ENCODE results near the gene POLR2J. TPM values are rescaled to one million over a fixed set of nuclear protein-coding genes. Genes with fewer than 3 reads are reported as not detected.
"Not testable (repeated sequence)": the region's sequence is repeated elsewhere in the genome, so short reads cannot be mapped to it uniquely, and the experiment has no call there.

Gene POLR2J
- total RNA-seq, 1 donor from 2014 or later = 49.5 TPM

DNA sequence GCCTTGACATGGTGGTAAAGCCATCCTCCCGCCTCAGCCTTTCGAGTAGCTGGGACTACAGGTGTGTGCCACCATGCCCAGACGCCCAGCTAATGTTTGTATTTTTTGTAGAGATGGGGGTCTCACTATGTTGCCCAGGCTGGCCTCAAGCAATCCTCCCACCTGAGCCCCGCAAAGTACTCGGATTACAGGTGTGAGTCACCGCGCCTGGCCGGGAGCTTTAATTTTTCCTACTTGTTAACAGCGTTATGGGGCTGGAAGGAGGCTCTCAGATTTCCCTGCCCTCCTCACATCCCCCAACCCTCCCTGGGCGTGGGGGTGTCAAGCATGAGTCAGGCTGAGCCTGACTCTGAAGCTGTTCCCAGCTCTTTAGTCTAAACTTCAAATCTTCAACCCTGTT lies 22.4 kb downstream of the POLR2J start:
- no peak for ATAC-seq (ENCODE audit: low read depth)
- H3K27ac Mint-ChIP-seq = no peak overlapping the region
- no peak for DNase-seq
- H3K9me3 Mint-ChIP-seq = no peaks in the 10 kb centered on the region
- peaks cover 3% of the 10 kb centered on the region for H3K4me1 Mint-ChIP-seq
- ChIA-PET CTCF (no interaction called here), POLR2A (interaction anchor here (0.9 to 1.4 kb wide), 4 partner anchors 11 to 93 kb away, joined by 3 to 8 read pairs (median 4); no protein-coding TSS in a partner anchor)
- peaks cover 27% of the 10 kb centered on the region for H3K36me3 Mint-ChIP-seq (ENCODE audit: low read depth)
- intact Hi-C loops (cut with micrococcal nuclease) = no loop called here
- no peak overlapping the region for H3K4me3 Mint-ChIP-seq
- TF ChIP-seq, protein P1, sequence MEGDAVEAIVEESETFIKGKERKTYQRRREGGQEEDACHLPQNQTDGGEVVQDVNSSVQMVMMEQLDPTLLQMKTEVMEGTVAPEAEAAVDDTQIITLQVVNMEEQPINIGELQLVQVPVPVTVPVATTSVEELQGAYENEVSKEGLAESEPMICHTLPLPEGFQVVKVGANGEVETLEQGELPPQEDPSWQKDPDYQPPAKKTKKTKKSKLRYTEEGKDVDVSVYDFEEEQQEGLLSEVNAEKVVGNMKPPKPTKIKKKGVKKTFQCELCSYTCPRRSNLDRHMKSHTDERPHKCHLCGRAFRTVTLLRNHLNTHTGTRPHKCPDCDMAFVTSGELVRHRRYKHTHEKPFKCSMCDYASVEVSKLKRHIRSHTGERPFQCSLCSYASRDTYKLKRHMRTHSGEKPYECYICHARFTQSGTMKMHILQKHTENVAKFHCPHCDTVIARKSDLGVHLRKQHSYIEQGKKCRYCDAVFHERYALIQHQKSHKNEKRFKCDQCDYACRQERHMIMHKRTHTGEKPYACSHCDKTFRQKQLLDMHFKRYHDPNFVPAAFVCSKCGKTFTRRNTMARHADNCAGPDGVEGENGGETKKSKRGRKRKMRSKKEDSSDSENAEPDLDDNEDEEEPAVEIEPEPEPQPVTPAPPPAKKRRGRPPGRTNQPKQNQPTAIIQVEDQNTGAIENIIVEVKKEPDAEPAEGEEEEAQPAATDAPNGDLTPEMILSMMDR (IDR thresholded peaks at IDR 0.05) = no peak
- no peaks in the 10 kb centered on the region for H3K27me3 Mint-ChIP-seq

DNA sequence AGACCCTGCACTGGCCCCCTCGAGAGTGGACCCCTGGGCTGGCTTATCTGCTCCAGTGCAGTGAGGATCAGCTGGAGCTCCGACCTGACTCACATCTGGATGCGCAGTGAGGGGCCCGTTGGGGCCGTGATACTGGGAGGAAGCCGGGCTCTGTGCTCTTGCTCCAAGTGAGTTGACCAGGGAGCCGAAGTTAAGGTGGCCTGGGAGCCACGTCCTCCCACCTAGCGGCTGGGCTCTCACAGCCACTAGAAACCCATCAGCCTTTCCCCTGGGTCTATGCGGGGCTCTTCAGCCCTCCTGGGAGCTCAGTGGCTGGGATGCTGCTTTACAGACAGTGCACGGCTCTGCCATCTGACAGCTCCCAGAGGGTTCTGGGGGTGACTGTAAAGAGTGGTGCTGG lies 23.1 kb downstream of the POLR2J start:
- no peak for ATAC-seq (ENCODE audit: low read depth)
- H3K4me3 Mint-ChIP-seq = no peak overlapping the region
- intact Hi-C loops (cut with micrococcal nuclease) = no loop called here
- DNase-seq = no peak
- TF ChIP-seq, protein P1 (IDR thresholded peaks at IDR 0.05) = no peak
- ChIA-PET CTCF (no interaction called here), POLR2A (interaction anchor here (1.1 kb wide), 1 partner anchor 51 kb away, joined by 4 read pairs; no protein-coding TSS in a partner anchor)
- H3K27ac Mint-ChIP-seq = no peak overlapping the region
- peaks cover under 1% of the 10 kb centered on the region for H3K4me1 Mint-ChIP-seq
- H3K36me3 Mint-ChIP-seq (ENCODE audit: low read depth) = peaks cover 24% of the 10 kb centered on the region
- H3K9me3 Mint-ChIP-seq = no peaks in the 10 kb centered on the region
- no peaks in the 10 kb centered on the region for H3K27me3 Mint-ChIP-seq

DNA sequence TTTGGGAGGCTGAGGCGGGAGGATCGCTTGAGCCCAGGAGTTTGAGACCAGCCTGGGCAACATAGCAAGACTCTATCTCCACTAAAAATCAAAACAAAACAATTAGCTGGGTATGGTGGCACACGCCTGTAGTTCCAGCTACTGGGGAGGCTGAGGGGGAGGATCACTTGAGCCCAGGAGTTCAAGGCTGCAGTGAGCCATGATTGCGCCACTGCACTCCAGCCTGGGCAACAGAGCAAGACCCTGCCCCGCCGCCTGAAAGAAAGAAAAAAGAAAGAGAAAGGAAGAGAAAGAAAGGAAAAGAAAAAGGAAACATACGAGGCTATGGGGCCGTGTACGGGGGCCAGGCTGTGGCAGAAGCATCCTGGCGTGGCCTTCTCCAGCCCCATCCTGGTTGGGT lies 23.8 kb downstream of the POLR2J start:
- H3K9me3 Mint-ChIP-seq; H3K27me3 Mint-ChIP-seq; intact Hi-C loops (cut with micrococcal nuclease); CTCF ChIA-PET; ATAC-seq (ENCODE audit: low read depth); H3K27ac Mint-ChIP-seq; H3K4me1 Mint-ChIP-seq; H3K4me3 Mint-ChIP-seq; DNase-seq: not testable (repeated sequence)
- POLR2A ChIA-PET = interaction anchor here (1.1 to 1.4 kb wide), 4 partner anchors 9 to 50 kb away, joined by 3 to 4 read pairs (median 3); partner anchors contain the start of genes ALKBH4 and LRWD1
- peaks cover 25% of the 10 kb centered on the region for H3K36me3 Mint-ChIP-seq (ENCODE audit: low read depth)

DNA sequence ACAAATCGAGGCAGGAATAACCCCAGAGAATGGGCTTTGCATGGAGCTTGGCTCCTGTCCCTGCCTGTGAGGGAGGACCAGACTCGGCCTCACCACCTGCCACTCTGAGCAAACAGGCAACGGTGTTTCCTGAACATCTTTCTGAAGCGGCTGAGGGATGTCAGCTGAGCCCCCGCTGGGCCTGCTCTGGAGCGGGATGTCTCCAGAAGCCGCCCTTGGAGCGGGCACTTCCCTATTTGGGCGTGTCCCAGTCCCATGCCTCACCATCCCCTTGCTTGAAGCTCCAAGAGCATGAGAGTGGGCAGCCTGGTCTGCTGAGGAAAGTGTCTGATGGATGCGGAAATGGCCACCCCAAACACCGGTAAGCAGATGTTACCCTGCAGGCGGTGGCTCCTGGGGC lies 24.3 kb downstream of the POLR2J start:
- no peaks in the 10 kb centered on the region for H3K9me3 Mint-ChIP-seq
- no peak overlapping the region for H3K27ac Mint-ChIP-seq
- POLR2A ChIA-PET = interaction anchor here (1.1 to 1.4 kb wide), 4 partner anchors 10 to 46 kb away, joined by 3 to 4 read pairs (median 3); partner anchors contain the start of genes ALKBH4 and LRWD1
- intact Hi-C loops (cut with micrococcal nuclease) = no loop called here
- TF ChIP-seq, protein P1 (IDR thresholded peaks at IDR 0.05) = no peak
- DNase-seq (no peak), ATAC-seq (ENCODE audit: low read depth) (no peak)
- H3K4me1 Mint-ChIP-seq = peaks cover 5% of the 10 kb centered on the region
- no peaks in the 10 kb centered on the region for H3K27me3 Mint-ChIP-seq
- CTCF ChIA-PET = no interaction called here
- H3K4me3 Mint-ChIP-seq = no peak overlapping the region
- H3K36me3 Mint-ChIP-seq (ENCODE audit: low read depth) = peaks cover 25% of the 10 kb centered on the region

DNA sequence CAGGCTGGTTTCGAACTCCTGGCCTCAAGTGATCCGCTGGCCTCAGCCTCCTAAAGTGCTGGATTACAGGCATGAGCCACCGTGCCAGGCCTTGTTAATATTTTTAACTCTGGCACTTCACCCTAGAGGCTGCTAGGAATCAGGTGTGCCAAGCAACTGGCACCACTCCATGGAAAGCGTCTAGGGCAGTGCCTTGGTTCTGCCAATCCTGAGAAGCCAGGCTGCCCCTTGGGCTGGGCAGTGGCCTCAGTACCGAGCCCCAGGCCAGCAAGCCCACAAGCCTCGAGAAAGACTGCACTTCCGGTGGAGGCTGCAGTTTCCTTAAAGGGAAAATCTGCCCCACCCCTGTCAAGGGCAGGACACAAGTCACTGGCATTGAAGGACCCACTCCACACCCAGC lies 25.4 kb downstream of the POLR2J start:
- Mint-ChIP-seq H3K27me3 (no peaks in the 10 kb centered on the region), H3K4me1 (peaks cover 9% of the 10 kb centered on the region), H3K9me3 (no peaks in the 10 kb centered on the region), H3K36me3 (ENCODE audit: low read depth) (peaks cover 24% of the 10 kb centered on the region), H3K4me3 (no peak overlapping the region), H3K27ac (no peak overlapping the region)
- ChIA-PET POLR2A (interaction anchor here (1.6 to 16.7 kb wide), 2 partner anchors 12 to 34 kb away, joined by 4 to 886 read pairs; partner anchors contain the start of genes ALKBH4, LRWD1 and ORAI2), CTCF (interaction anchor here (9.9 kb wide), 1 partner anchor 45 kb away, joined by 219 read pairs; no protein-coding TSS in a partner anchor)
- no peak for ATAC-seq (ENCODE audit: low read depth)
- intact Hi-C loops (cut with micrococcal nuclease) = no loop called here
- TF ChIP-seq, protein P1 (IDR thresholded peaks at IDR 0.05) = no peak
- DNase-seq = no peak
